Activated CD4-positive, alpha-beta T cell treated with anti-CD3 and anti-CD28 coated beads, Interleukin-2, Interleukin-4, amounts not matched to agents 100 ng/mL and 50 ng/mL, durations not matched to agents 16 hours and 8 hours (primary cell): ENCODE measurements around the gene SHLD2.
"Not testable (repeated sequence)": the region's sequence is repeated elsewhere in the genome, so short reads cannot be mapped to it uniquely, and the experiment has no call there.

Experiments used
- DNase-seq: peaks from one replicate; pipeline ENCODE4 v3.0.0-alpha.2; 2020; ENCODE audit warnings: low spot score

The SHLD2 gene

GRCh38 chr10:87085537-87085936, 9.5 kb upstream of the SHLD2 start:
- DNase-seq, result no peak

GRCh38 chr10:87089746-87090145, 5.3 kb upstream of the SHLD2 start:
- DNase-seq, result no peak

- no peak for DNase-seq
Measured at GRCh38 chr10:87090779-87091178, 4.2 kb upstream of the SHLD2 start.

- DNase-seq, result no peak
Measured at GRCh38 chr10:87092376-87092860, 2.6 kb upstream of the SHLD2 start.

- peak; percentile 65 for DNase-seq
Measured at GRCh38 chr10:87092861-87093631, 2.0 kb upstream of the SHLD2 start.

- peak; percentile 78 for DNase-seq
Measured at GRCh38 chr10:87093632-87094372, 1.2 kb upstream of the SHLD2 start.

- DNase-seq, result peak; percentile 64
Measured at GRCh38 chr10:87095236-87095945, 385 bp downstream of the SHLD2 start.

GRCh38 chr10:87101996-87102395, 7.0 kb downstream of the SHLD2 start:
- no peak for DNase-seq

GRCh38 chr10:87104727-87105126, 9.7 kb downstream of the SHLD2 start:
- DNase-seq, result not testable (repeated sequence)

- no peak for DNase-seq
Measured at GRCh38 chr10:87105446-87106124, 10.6 kb downstream of the SHLD2 start.

GRCh38 chr10:87118122-87118521, 23.1 kb downstream of the SHLD2 start:
- not testable (repeated sequence) for DNase-seq

GRCh38 chr10:87119029-87119428, 24.0 kb downstream of the SHLD2 start:
- not testable (repeated sequence) for DNase-seq

- not testable (repeated sequence) for DNase-seq
Measured at GRCh38 chr10:87123351-87123750, 28.3 kb downstream of the SHLD2 start.

GRCh38 chr10:87127048-87127447, 32.0 kb downstream of the SHLD2 start:
- not testable (repeated sequence) for DNase-seq

GRCh38 chr10:87127607-87128156, 32.7 kb downstream of the SHLD2 start:
- DNase-seq, result not testable (repeated sequence)

- not testable (repeated sequence) for DNase-seq
Measured at GRCh38 chr10:87132176-87132575, 37.2 kb downstream of the SHLD2 start.

- not testable (repeated sequence) for DNase-seq
Measured at GRCh38 chr10:87133936-87134335, 38.9 kb downstream of the SHLD2 start.

GRCh38 chr10:87134440-87134839, 39.4 kb downstream of the SHLD2 start:
- not testable (repeated sequence) for DNase-seq

- not testable (repeated sequence) for DNase-seq
Measured at GRCh38 chr10:87137478-87137877, 42.5 kb downstream of the SHLD2 start.

- DNase-seq, result not testable (repeated sequence)
Measured at GRCh38 chr10:87142230-87143108, 47.5 kb downstream of the SHLD2 start.

GRCh38 chr10:87143109-87143418, 48.1 kb downstream of the SHLD2 start:
- DNase-seq, result not testable (repeated sequence)
